Measurements from ENCODE around the gene FAP.

GRCh38 chr2:162244541-162245031 lies 1.3 kb upstream of the FAP start:
- no peak for TF ChIP-seq ATF2 (tag by site-specific recombination; IDR thresholded peaks at IDR 0.05; ENCODE audit: low read depth)
- TF ChIP-seq ZBTB10 (tag by site-specific recombination; IDR thresholded peaks at IDR 0.05) = no peak
- TF ChIP-seq CTCF (tag by site-specific recombination; IDR thresholded peaks at IDR 0.05) = no peak
- no peak for TF ChIP-seq ZNF580 (tag by site-specific recombination; IDR thresholded peaks at IDR 0.05)
- TF ChIP-seq ZSCAN18 (tag by site-specific recombination; IDR thresholded peaks at IDR 0.05) = no peak
- TF ChIP-seq ZNF274 (IDR thresholded peaks at IDR 0.05; ENCODE audit: low read length) = no peak
- TF ChIP-seq ZNF274 (tag by site-specific recombination; IDR thresholded peaks at IDR 0.05; ENCODE audit: borderline replicate concordance) = no peak
- TF ChIP-seq GLIS1 (tag by site-specific recombination; IDR thresholded peaks at IDR 0.05) = no peak
- no peak for TF ChIP-seq ZNF416 (tag by site-specific recombination; IDR thresholded peaks at IDR 0.05)
- TF ChIP-seq TCF7L2 (IDR thresholded peaks at IDR 0.05; ENCODE audit: borderline replicate concordance, low read depth, low read length) = no peak
- no peak for TF ChIP-seq KLF7 (tag by site-specific recombination; IDR thresholded peaks at IDR 0.05; ENCODE audit: borderline replicate concordance)
- TF ChIP-seq KLF16 (tag by site-specific recombination; IDR thresholded peaks at IDR 0.05) = no peak
- no peak for TF ChIP-seq ZNF184 (tag by site-specific recombination; IDR thresholded peaks at IDR 0.05)

Data from HEK293 (cell line).